Measurements from ENCODE around the gene LIPG.

Gene LIPG

GRCh38 chr18:49640741-49641140, 78.9 kb downstream of the LIPG start:
- no peak for DNase-seq

- no peak for DNase-seq
Observed at GRCh38 chr18:49645196-49645595, 83.3 kb downstream of the LIPG start.

- no peak for DNase-seq
Observed at GRCh38 chr18:49645841-49646351, 84.0 kb downstream of the LIPG start.

- no peak for DNase-seq
Observed at GRCh38 chr18:49646873-49647272, 85.0 kb downstream of the LIPG start.

- no peak for DNase-seq
Observed at GRCh38 chr18:49647496-49648168, 85.8 kb downstream of the LIPG start.

GRCh38 chr18:49648326-49648725, 86.5 kb downstream of the LIPG start:
- DNase-seq = no peak
